Measurements from ENCODE around the gene DERL3.

Gene DERL3

DNA sequence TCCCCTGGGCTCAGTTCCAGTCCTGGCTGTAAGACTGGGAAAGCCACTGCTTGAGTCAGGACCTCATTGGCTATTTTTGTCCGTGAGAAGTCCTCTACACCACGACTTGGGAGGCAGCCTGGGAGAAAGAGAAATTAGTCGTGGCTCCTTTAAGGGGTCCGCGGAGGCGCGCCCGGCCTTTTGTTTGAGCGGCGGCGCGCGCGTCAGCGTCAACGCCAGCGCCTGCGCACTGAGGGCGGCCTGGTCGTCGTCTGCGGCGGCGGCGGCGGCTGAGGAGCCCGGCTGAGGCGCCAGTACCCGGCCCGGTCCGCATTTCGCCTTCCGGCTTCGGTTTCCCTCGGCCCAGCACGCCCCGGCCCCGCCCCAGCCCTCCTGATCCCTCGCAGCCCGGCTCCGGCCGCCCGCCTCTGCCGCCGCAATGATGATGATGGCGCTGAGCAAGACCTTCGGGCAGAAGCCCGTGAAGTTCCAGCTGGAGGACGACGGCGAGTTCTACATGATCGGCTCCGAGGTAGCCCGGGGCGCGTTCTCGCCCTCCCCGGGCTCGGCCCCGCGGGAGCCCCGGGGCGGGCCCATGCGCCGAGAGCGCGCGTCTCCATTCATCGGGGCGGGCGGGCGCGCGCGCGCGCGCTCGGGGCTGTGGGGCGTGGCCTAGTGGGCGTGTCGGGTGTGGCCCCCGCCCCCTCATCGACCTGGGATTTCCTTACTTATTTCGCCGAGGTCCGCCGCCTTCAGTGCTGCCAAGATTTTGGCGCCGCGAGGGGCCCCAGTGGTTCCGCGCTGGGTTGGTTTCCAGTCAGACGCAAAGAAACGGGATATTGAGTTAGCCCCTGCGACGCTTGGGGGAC is 51.8 kb downstream of the DERL3 start, which contains the start of gene SMARCB1:
TSS of gene SMARCB1 (plus strand) at position 215 of the 848 bp plus-strand sequence. CDS start at position 419, 204 bp downstream.
- peak within 1 kb of the TSS; percentile 93 to 96 for H3K27ac ChIP-seq (ENCODE audit: insufficient read depth in 1 of 2, low read depth in 1 of 2, low read length in 2 of 2, poor library complexity in 1 of 2, severe bottlenecking in 2 of 2)
- ChIA-PET CTCF (interaction anchor here (0.5 to 2.1 kb wide), 6 partner anchors 12 to 63 kb away, joined by 3 to 9 read pairs (median 4); partner anchors contain the start of gene C22orf15), POLR2A (no interaction called here)
- no peaks in the 10 kb centered on the region for H3K9me3 ChIP-seq (ENCODE audit: control extremely low read depth in 1 of 5, control insufficient read depth in 4 of 5, insufficient read depth in 2 of 5, low read depth in 1 of 5, low read length in 4 of 5)
- 0% methylated on average over 88 of the region's 97 CpGs for WGBS (ENCODE audit: insufficient coverage)
- peaks cover 8 to 51% (median 43%) of the 10 kb centered on the region in 4 experiments for H3K4me1 ChIP-seq (ENCODE audit: control extremely low read depth in 1 of 4, control insufficient read depth in 4 of 4, insufficient read depth in 4 of 4, low read length in 3 of 4)
- peak; percentile 79 to 90 (median 89) for DNase-seq
- H3K27me3 ChIP-seq (replicated peaks in 2 of 5; ENCODE audit: control insufficient read depth in 4 of 5, insufficient read depth in 5 of 5, low read length in 4 of 5) = no peaks in the 10 kb centered on the region
- H3K4me3 ChIP-seq (ENCODE audit: control insufficient read depth in 1 of 7, extremely low read depth in 1 of 7, insufficient read depth in 4 of 7, low read depth in 2 of 7, low read length in 6 of 7) = peak within 1 kb of the TSS; percentile 81 to 93 (median 86)
- H3K36me3 ChIP-seq (ENCODE audit: control insufficient read depth in 4 of 4, insufficient read depth in 4 of 4, low read length in 3 of 4) = peaks cover 0 to 20% (median 9%) of the 10 kb centered on the region in 4 experiments

DNA sequence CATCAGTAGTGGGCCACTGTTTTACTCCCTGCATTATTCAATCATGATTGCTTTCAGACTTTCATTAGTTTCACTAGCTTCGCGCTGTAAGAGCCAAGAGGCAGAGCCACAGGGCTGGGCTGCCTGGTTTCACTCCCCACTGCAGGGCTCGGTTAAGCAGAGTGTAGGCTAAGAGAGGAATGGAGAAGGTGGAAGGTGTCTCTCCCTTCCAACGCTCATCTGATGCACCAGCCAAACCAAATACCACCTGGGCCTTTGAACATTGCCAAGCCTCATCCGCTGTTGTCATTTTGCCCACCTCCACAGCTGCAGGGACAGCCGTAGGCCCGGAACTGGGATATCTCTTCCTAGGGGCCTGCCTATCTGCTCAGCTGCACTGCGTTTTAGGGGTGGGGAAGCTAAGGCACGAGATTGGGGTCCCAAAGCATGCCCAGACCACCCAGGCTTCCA is 52.5 kb downstream of the DERL3 start:
- Histone ChIP-seq H3K27me3 (replicated peaks in 2 of 5; ENCODE audit: control insufficient read depth in 4 of 5, insufficient read depth in 5 of 5, low read length in 4 of 5) (no peaks in the 10 kb centered on the region), H3K4me1 (ENCODE audit: control extremely low read depth in 1 of 4, control insufficient read depth in 4 of 4, insufficient read depth in 4 of 4, low read length in 3 of 4) (peaks cover 8 to 52% (median 46%) of the 10 kb centered on the region in 4 experiments), H3K4me3 (ENCODE audit: control insufficient read depth in 1 of 7, extremely low read depth in 1 of 7, insufficient read depth in 4 of 7, low read depth in 2 of 7, low read length in 6 of 7) (peak overlapping the region; percentile 81 to 93 (median 86)), H3K36me3 (ENCODE audit: control insufficient read depth in 4 of 4, insufficient read depth in 4 of 4, low read length in 3 of 4) (peaks cover 0 to 13% (median 2%) of the 10 kb centered on the region in 4 experiments), H3K9me3 (ENCODE audit: control extremely low read depth in 1 of 5, control insufficient read depth in 4 of 5, insufficient read depth in 2 of 5, low read depth in 1 of 5, low read length in 4 of 5) (no peaks in the 10 kb centered on the region), H3K27ac (ENCODE audit: insufficient read depth in 1 of 2, low read depth in 1 of 2, low read length in 2 of 2, poor library complexity in 1 of 2, severe bottlenecking in 2 of 2) (peak overlapping the region; percentile 93 to 96)
- DNase-seq = no peak
- ChIA-PET CTCF (interaction anchor here (0.7 to 2.1 kb wide), 6 partner anchors 12 to 64 kb away, joined by 3 to 9 read pairs (median 4); no protein-coding TSS in a partner anchor), POLR2A (interaction anchor here (0.6 kb wide), 1 partner anchor 8 kb away, joined by 3 read pairs; no protein-coding TSS in a partner anchor)
- 75% methylated on average over 4 of the region's 9 CpGs for WGBS (ENCODE audit: insufficient coverage)
